Transverse colon (tissue), 4 donors: ENCODE data around the gene CCND3. TPM values are rescaled to one million over a fixed set of nuclear protein-coding genes. Genes with fewer than 3 reads are reported as not detected.

ENCODE experiments used
- DNase-seq: peaks from one replicate; pipeline ENCODE4 v3.0.0-alpha.2; 2019
- H3K27ac ChIP-seq, 4 donors: fragments of 200-600 bp; sonication (generic); 2 replicates each; pipeline ENCODE4 v1.5.1; 2016 to 2018; ENCODE audit warnings: inconsistent platforms in 4 of 4
- H3K27me3 ChIP-seq: fragments of 200-600 bp; sonication (generic); 2 replicates; pipeline ENCODE4 v1.5.1; 2017; ENCODE audit warnings: inconsistent platforms
- H3K36me3 ChIP-seq, 4 donors: fragments of 200-600 bp; sonication (generic); 2 replicates each; pipeline ENCODE4 v1.5.1; 2017 to 2019; ENCODE audit warnings: inconsistent platforms in 4 of 4
- H3K4me1 ChIP-seq, 4 donors: fragments of 200-600 bp; sonication (generic); 2 replicates each; pipeline ENCODE4 v1.5.1; 2017 to 2020; ENCODE audit warnings: inconsistent platforms in 4 of 4
- H3K4me3 ChIP-seq, 4 donors: fragments of 200-600 bp; sonication (generic); 1 replicate in 1 of 4; 2 replicates in 3 of 4; pipeline versions ENCODE4 v1.5.1 to v1.6.1; 2017 to 2019; ENCODE audit warnings: inconsistent platforms in 4 of 4
- H3K9me3 ChIP-seq, 2 donors: fragments of 200-600 bp; sonication (generic); 2 replicates each; pipeline ENCODE4 v1.5.1; 2017 to 2019; ENCODE audit warnings: inconsistent platforms in 2 of 2
- EP300 ChIP-seq: sonication (generic); formaldehyde crosslinking; IDR thresholded peaks from one replicate; pipeline ENCODE4 v1.6.1; 2017; ENCODE audit warnings: antibody characterized with exemption, low read depth
- POLR2A ChIP-seq: fragments of 450-650 bp; IDR thresholded peaks from one replicate; pipeline ENCODE4 v1.6.1; 2016; ENCODE audit warnings: antibody characterized with exemption, mild to moderate bottlenecking, moderate library complexity
- POLR2AphosphoS5 ChIP-seq, 3 donors: sonication (generic); formaldehyde crosslinking; IDR thresholded peaks; one replicate each; pipeline ENCODE4 v1.6.1; 2016; ENCODE audit warnings: antibody characterized with exemption in 3 of 3
- WGBS, 2 donors: methylation state at CpG; one replicate each; pipeline ENCODE4 v1.1.5; 2018; ENCODE audit warnings: low coverage in 1 of 2; 5-methylcytosine and 5-hydroxymethylcytosine counted together
- in situ Hi-C, 4 donors: fragments of 200-750 bp; cut with MboI; loops; one replicate each; pipeline versions ENCODE4 v1.15.0 to v1.15.1; 2017; ENCODE audit warnings: low sequenced_read_pairs in 3 of 4, low pct_ligation_motif_present in 1 of 4, low pct_unique_long_range_greater_than_20kb in 1 of 4
- intact Hi-C: fragments of 100-400 bp; cut with DNase I; formaldehyde crosslinking; loops from one replicate; pipeline ENCODE4 v1.15.1; 2023; ENCODE audit warnings: low total_unique reads
- total RNA-seq, 4 donors: library from RNA; depleted of rRNA; stranded (reverse); fragments of >200 nt; gene quantifications; one replicate each; pipeline ENCODE4 v1.1.0, GENCODE V29; 2016
- TF ChIP-seq, protein P1 (sequence below), 5 experiments: fragments of 200-600 bp in 3 of 5; fragments of 450-650 bp in 2 of 5; sonication (generic) in 3 of 5; IDR thresholded peaks; 1 replicate in 2 of 5; 2 replicates in 3 of 5; pipeline ENCODE4 v1.5.1; 2016 to 2017; ENCODE audit warnings: antibody characterized with exemption in 5 of 5, inconsistent platforms in 3 of 5, mild to moderate bottlenecking in 2 of 5, moderate library complexity in 1 of 5

The CCND3 gene
- total RNA-seq, 4 donors from 2014 or later, result 55.3 to 178 (median 75.6) TPM

DNA sequence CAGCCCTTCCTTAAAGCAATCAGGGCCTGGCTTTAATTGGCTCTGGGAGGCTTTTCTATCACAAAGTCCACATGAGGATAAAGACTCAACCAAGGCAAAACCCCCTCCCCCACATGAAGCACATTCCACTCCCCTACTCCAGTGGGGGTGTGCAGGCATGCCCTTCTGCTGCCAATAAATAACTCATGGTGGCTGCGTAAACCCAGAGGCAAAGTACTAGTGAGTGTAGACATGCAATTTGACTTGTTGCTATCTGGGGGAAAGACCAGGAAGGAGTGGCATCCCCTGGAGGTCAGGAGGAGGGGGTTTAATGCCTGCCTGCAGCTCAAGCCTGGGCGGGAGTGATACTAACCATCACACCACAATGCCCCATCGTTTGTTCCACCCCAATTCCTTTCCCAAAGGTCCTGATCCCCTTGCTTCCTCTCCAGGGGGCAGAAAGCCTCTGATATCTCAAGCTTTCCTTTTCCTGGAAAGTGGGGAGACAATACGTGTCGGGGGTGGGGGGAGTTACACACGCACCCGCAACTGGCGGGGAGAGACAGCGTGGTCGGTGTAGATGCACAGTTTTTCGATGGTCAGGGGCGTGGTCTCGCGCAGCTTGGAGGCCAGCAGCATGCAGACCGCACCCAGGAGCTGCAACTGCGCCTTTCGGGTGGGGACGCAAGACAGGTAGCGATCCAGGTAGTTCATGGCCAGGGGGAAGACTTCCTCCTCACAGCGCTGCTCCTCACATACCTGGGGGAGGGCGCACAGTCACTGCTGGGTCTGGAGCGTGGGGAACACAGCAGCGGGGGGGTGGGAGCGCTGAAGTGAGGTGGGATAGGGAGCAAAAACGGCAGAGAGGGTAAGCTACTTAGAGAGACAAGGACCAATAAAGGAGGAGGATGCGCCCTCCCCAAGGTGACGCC, 1.5 kb downstream of the CCND3 start:
- in situ Hi-C loops (loop anchor here in 3 of 4 donors (10.0 to 25.0 kb wide), 2 partner anchors 105 to 272 kb away; partner anchors contain the start of gene MRPS10 (in 1 of the 3)), intact Hi-C loops (loop anchor here (5.0 kb wide), 1 partner anchor 102 kb away; no protein-coding TSS in a partner anchor)
- WGBS, 2 donors, result 6% methylated on average over 26 of the region's 27 CpGs; no CpG with 5 or more reads in 1 of the 2 donors

GRCh38 chr6:41939176-41939847, 2.3 kb downstream of the CCND3 start:
- no peaks in the 10 kb centered on the region for H3K9me3 ChIP-seq
- 20 to 46% methylated on average over 2 to 11 of the region's 11 CpGs for WGBS, 2 donors
- H3K27me3 ChIP-seq, result no peaks in the 10 kb centered on the region
- H3K36me3 ChIP-seq, result peaks cover 0 to 15% (median 5%) of the 10 kb centered on the region in 4 donors
- intact Hi-C loops (loop anchor here (5.0 kb wide), 1 partner anchor 103 kb away; no protein-coding TSS in a partner anchor), in situ Hi-C loops (loop anchor here in 2 of 4 donors (10.0 to 25.0 kb wide), 2 partner anchors 105 to 273 kb away; partner anchors contain the start of gene MRPS10 (in 1 of the 2))
- H3K4me3 ChIP-seq, result no peak overlapping the region
- TF ChIP-seq EP300, result no peak
- TF ChIP-seq, protein P1, sequence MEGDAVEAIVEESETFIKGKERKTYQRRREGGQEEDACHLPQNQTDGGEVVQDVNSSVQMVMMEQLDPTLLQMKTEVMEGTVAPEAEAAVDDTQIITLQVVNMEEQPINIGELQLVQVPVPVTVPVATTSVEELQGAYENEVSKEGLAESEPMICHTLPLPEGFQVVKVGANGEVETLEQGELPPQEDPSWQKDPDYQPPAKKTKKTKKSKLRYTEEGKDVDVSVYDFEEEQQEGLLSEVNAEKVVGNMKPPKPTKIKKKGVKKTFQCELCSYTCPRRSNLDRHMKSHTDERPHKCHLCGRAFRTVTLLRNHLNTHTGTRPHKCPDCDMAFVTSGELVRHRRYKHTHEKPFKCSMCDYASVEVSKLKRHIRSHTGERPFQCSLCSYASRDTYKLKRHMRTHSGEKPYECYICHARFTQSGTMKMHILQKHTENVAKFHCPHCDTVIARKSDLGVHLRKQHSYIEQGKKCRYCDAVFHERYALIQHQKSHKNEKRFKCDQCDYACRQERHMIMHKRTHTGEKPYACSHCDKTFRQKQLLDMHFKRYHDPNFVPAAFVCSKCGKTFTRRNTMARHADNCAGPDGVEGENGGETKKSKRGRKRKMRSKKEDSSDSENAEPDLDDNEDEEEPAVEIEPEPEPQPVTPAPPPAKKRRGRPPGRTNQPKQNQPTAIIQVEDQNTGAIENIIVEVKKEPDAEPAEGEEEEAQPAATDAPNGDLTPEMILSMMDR (IDR thresholded peaks at IDR 0.05), result no peak
- TF ChIP-seq POLR2A, result no peak
- no peak for TF ChIP-seq POLR2AphosphoS5 (IDR thresholded peaks at IDR 0.05)
- peak; percentile 29 for DNase-seq
- H3K27ac ChIP-seq, result peak overlapping the region; percentile 84 to 95 (median 94)
- H3K4me1 ChIP-seq, result peaks cover 29 to 61% (median 44%) of the 10 kb centered on the region in 4 donors

More for the DNA sequence above, 1.5 kb downstream of the CCND3 start:
- peaks cover 0 to 9% (median 4%) of the 10 kb centered on the region in 4 donors for H3K36me3 ChIP-seq
- no peaks in the 10 kb centered on the region for H3K27me3 ChIP-seq
- peak overlapping the region; percentile 75 to 84 (median 80) for H3K4me3 ChIP-seq
- peaks cover 29 to 61% (median 44%) of the 10 kb centered on the region in 4 donors for H3K4me1 ChIP-seq
- no peaks in the 10 kb centered on the region for H3K9me3 ChIP-seq
- H3K27ac ChIP-seq, result peak overlapping the region; percentile 84 to 95 (median 94)
- TF ChIP-seq, protein P1 (IDR thresholded peaks at IDR 0.05), result peak in 1 of 5 experiments; percentile 7
- peak in 1 of 3 donors; percentile 38 for TF ChIP-seq POLR2AphosphoS5 (IDR thresholded peaks at IDR 0.05)
- no peak for TF ChIP-seq EP300
- peak; percentile 46 for TF ChIP-seq POLR2A
- DNase-seq, result peak; percentile 77

DNA sequence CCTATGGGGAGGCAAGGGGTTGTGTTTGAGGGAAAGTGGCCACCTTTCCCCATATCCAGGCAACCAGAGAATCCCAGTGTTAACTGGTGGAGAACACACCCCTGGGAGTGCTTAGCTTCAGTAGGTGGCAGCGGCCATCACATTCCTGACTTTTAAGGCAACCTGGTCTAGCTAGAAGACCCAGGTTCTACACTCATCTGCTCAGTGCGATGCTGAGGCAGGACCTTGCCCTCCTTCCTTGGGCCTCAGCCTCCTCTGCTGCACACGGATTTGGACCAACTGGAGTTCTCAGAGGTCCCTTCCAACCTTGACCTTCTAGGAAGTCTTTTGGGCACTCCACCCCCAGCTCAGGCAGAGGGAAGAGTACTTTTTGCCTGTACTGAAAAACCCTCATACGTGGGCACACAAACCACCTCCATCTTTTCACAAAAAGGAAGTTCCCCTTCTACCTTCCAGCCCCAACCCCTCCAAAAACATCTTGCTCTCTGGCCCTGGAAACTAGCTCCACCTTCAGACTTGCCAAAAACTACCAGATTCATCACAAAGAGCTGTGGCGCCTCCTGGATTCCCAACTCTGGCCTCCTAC, 2.9 kb downstream of the CCND3 start:
- Histone ChIP-seq H3K27ac (peak overlapping the region; percentile 84 to 95 (median 94)), H3K27me3 (no peaks in the 10 kb centered on the region), H3K9me3 (no peaks in the 10 kb centered on the region), H3K4me3 (no peak overlapping the region), H3K36me3 (peaks cover 0 to 20% (median 5%) of the 10 kb centered on the region in 4 donors), H3K4me1 (peaks cover 29 to 61% (median 44%) of the 10 kb centered on the region in 4 donors)
- in situ Hi-C loops, result loop anchor here in 2 of 4 donors (10.0 to 25.0 kb wide), 2 partner anchors 106 to 274 kb away; partner anchors contain the start of gene MRPS10 (in 1 of the 2)
- 71 to 72% methylated on average over 2 to 5 of the region's 5 CpGs for WGBS, 2 donors
- no peak for DNase-seq
- TF ChIP-seq POLR2AphosphoS5 (IDR thresholded peaks at IDR 0.05), result no peak
- TF ChIP-seq, protein P1 (IDR thresholded peaks at IDR 0.05), result no peak
- no peak for TF ChIP-seq EP300
- no peak for TF ChIP-seq POLR2A
- intact Hi-C loops, result loop anchor here (5.0 kb wide), 1 partner anchor 104 kb away; no protein-coding TSS in a partner anchor
